HepG2 (cell line): ENCODE results near the gene MTRR. TPM values are rescaled to one million over a fixed set of nuclear protein-coding genes. Genes with fewer than 3 reads are reported as not detected.

Source experiments
- ATAC-seq: fragments of 200-7000 bp; cut with Tn5 transposase; 3 replicates; pipeline ENCODE4 v1.9.1; 2020; ENCODE audit warnings: mild to moderate bottlenecking, moderate library complexity
- BruUV-seq: library from RNA; stranded (reverse); fragments of 400-500 nt; replicated peaks from 2 replicates; lab custom pipeline; 2021; lab: Mats Ljungman, UMichigan
- CTCF ChIA-PET: fragments of 300-600 bp; formaldehyde crosslinking; extraction: SDS; loops from one replicate; lab custom pipeline; 2021; ENCODE audit warnings: low total read pairs, inconsistent platforms, low intra/inter-chr PET ratio; lab: Yijun Ruan, JAX
- POLR2A ChIA-PET: fragments of 350-600 bp; sonication (Branson Sonifier 250); formaldehyde crosslinking; loops from one replicate; lab custom pipeline; 2020; ENCODE audit warnings: antibody characterized with exemption, inconsistent platforms; lab: Yijun Ruan, JAX
- DNase-seq: peaks from one replicate; pipeline ENCODE4 v3.0.0-alpha.2; 2015; ENCODE audit warnings: low spot score
- FAIRE-seq: peaks from 3 replicates; lab custom pipeline; 2011; peaks lifted over from hg19 to GRCh38; lab: Jason Lieb, UNC
- H2AFZ ChIP-seq: one replicate; pipeline ENCODE4 v1.6.1; 2011; ENCODE audit warnings: low read length, inconsistent platforms
- H3K27ac ChIP-seq: fragments of 300-600 bp; 3 replicates; pipeline ENCODE4 v1.8.0; 2011; ENCODE audit warnings: mixed run types, mild to moderate bottlenecking, mixed read lengths, low read length, inconsistent platforms; ENCODE audit not compliant: insufficient read depth; ENCODE audit errors: extremely low read length
- H3K27me3 ChIP-seq, 2 experiments: fragments of 200-600 bp in 1 of 2; 2 replicates in 1 of 2; 3 replicates in 1 of 2; pipeline versions ENCODE4 v1.6.0 to v1.8.0; 2011; ENCODE audit warnings: low read length in 2 of 2, mild to moderate bottlenecking in 2 of 2, moderate library complexity in 2 of 2, inconsistent platforms in 1 of 2; ENCODE audit not compliant: insufficient read depth in 2 of 2, control insufficient read depth in 1 of 2
- H3K36me3 ChIP-seq, 2 experiments: fragments of 200-600 bp in 1 of 2; replicated peaks in 1 of 2; 2 replicates in 1 of 2; 3 replicates in 1 of 2; pipeline versions ENCODE4 v1.5.1 to v1.8.0; 2011; ENCODE audit warnings: low read length in 2 of 2, inconsistent platforms in 1 of 2; ENCODE audit not compliant: insufficient read depth in 2 of 2, control insufficient read depth in 1 of 2
- H3K4me1 ChIP-seq: 2 replicates; pipeline ENCODE4 v1.5.1; 2012; ENCODE audit warnings: low read length, inconsistent platforms; ENCODE audit not compliant: insufficient read depth
- H3K4me2 ChIP-seq: 2 replicates; pipeline ENCODE4 v1.6.0; 2011; ENCODE audit warnings: low read depth, low read length, inconsistent platforms
- H3K4me3 ChIP-seq, 3 experiments: fragments of 200-600 bp in 1 of 3; sonication (generic), shearing (Covaris generic) in 1 of 3; replicated peaks in 1 of 3; 2 replicates each; pipeline ENCODE4 v1.5.1; 2011 to 2016; ENCODE audit warnings: low read length in 3 of 3, inconsistent platforms in 2 of 3, low read depth in 2 of 3, mild to moderate bottlenecking in 2 of 3, control low read depth in 1 of 3, mixed read lengths in 1 of 3; ENCODE audit not compliant: insufficient read depth in 1 of 3
- H3K79me2 ChIP-seq: one replicate; pipeline ENCODE4 v1.6.1; 2011; ENCODE audit warnings: low read length, inconsistent platforms; ENCODE audit not compliant: insufficient read depth
- H3K9ac ChIP-seq: 2 replicates; pipeline ENCODE4 v1.6.0; 2011; ENCODE audit warnings: mild to moderate bottlenecking, low read depth, low read length, inconsistent platforms; ENCODE audit not compliant: insufficient read depth
- H3K9me3 ChIP-seq: 2 replicates; pipeline ENCODE4 v1.5.1; 2012; ENCODE audit warnings: mild to moderate bottlenecking, low read length
- H4K20me1 ChIP-seq: 2 replicates; pipeline ENCODE4 v1.6.0; 2011; ENCODE audit warnings: inconsistent platforms, mild to moderate bottlenecking, low read length, moderate library complexity; ENCODE audit not compliant: insufficient read depth
- AKAP8 ChIP-seq: sonication (generic); formaldehyde crosslinking; IDR thresholded peaks from 2 replicates; pipeline ENCODE4 v1.5.1; 2020; ENCODE audit warnings: mild to moderate bottlenecking, missing genetic modification reagents
- ATF1 ChIP-seq: IDR thresholded peaks from 2 replicates; pipeline ENCODE4 v1.6.1; 2016; ENCODE audit warnings: mild to moderate bottlenecking, control low read depth
- MAFF ChIP-seq: IDR thresholded peaks from 2 replicates; pipeline ENCODE4 v1.6.1; 2011; ENCODE audit warnings: low read depth, low read length, improper control_type of control experiment
- MAFK ChIP-seq, 2 experiments: IDR thresholded peaks in 1 of 2; conservative IDR thresholded peaks in 1 of 2; 2 replicates each; pipeline ENCODE4 v1.6.1; 2011; ENCODE audit warnings: improper control_type of control experiment in 2 of 2, low read length in 2 of 2
- RARA ChIP-seq: IDR thresholded peaks from 2 replicates; pipeline ENCODE4 v1.6.1; 2016; ENCODE audit warnings: missing genetic modification reagents, missing compliant biosample characterization
- ZNF558 ChIP-seq: sonication (generic); formaldehyde crosslinking; IDR thresholded peaks from 2 replicates; pipeline ENCODE4 v1.9.0; 2022; ENCODE audit warnings: mild to moderate bottlenecking, missing genetic modification reagents, borderline replicate concordance
- ZNF747 ChIP-seq: sonication (generic); formaldehyde crosslinking; IDR thresholded peaks from 2 replicates; pipeline ENCODE4 v1.8.1; 2023; ENCODE audit warnings: missing genetic modification reagents, mild to moderate bottlenecking, borderline replicate concordance
- WGBS: methylation state at CpG from one replicate; pipeline ENCODE4 v1.1.6; 2017; ENCODE audit warnings: low lambda C conversion rate; 5-methylcytosine and 5-hydroxymethylcytosine counted together
- in situ Hi-C: cut with HindIII; loops from 2 replicates; pipeline ENCODE4 v1.10.0; 2017; ENCODE audit warnings: low pct_unique_long_range_greater_than_20kb; ENCODE audit not compliant: extremely low pct_ligation_motif_present
- intact Hi-C: fragments of 100-400 bp; cut with micrococcal nuclease; formaldehyde crosslinking; loops from one replicate; pipeline ENCODE4 v1.10.0; 2022; ENCODE audit not compliant: unreplicated experiment
- polyA plus RNA-seq, 8 experiments: library from polyadenylated mRNA; depleted of rRNA in 3 of 8; stranded (reverse) in 7 of 8; unstranded in 1 of 8; fragments of >200 nt; fragmentation: Illumina TruSeq in 4 of 8; extraction: Trizol in 4 of 8; gene quantifications; 2 replicates each; pipeline versions ENCODE4 v1.2.1 to v1.2.3, GENCODE V29; 2011 to 2016; ENCODE audit warnings: low read depth in 4 of 8, missing spikeins in 1 of 8, mixed read lengths in 1 of 8; ENCODE audit not compliant: insufficient read depth in 1 of 8
- total RNA-seq, 5 experiments: library from RNA; depleted of rRNA; stranded (reverse); fragments of >200 nt; fragmentation: Illumina TruSeq; extraction: Trizol; gene quantifications; 2 replicates each; pipeline ENCODE4 v1.2.3, GENCODE V29; 2016; ENCODE audit warnings: low read depth in 1 of 5
- TF ChIP-seq, protein P1 (sequence below): sonication (generic); formaldehyde crosslinking; IDR thresholded peaks from 2 replicates; pipeline ENCODE4 v1.5.0; 2020; ENCODE audit warnings: missing genetic modification reagents

The MTRR gene
- total and polyA plus RNA-seq, 2 of the 13 experiments (the other 11 are each of a cell fraction or from before 2014, with no cell fraction given): 39.2 to 59.2 TPM

DNA sequence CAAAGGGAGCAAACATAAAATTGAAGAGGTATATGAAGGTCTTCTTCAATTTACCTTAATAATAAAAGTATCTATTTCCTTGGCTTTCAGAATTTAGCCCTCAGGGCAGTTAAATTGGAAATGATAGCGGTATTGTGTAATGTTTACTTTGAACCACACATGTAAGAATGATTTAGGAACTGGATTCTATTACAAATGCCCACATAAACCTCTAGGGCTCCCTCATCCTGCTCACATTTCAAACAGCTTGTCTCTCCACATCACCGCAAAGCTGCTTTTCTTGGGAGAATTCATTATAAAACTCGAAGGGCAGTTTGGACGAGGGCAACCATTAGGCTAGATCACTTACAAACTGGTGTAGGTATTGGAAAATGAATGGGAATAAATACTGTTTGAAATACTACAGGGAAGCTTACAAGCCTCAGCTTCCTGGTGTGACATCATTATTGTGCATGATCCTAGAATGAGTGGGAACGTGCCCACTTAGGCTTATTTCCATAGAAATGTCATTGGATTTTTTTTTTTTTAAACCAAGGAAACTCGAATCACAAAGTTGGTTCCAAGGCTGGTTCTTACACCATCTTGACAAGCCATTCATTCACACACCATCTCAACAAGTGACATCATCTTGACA lies 47.3 kb downstream of the MTRR start:
- no peaks in the 10 kb centered on the region for H3K27me3 ChIP-seq
- no peak overlapping the region for H3K4me2 ChIP-seq
- H3K4me3 ChIP-seq: no peak overlapping the region
- ChIA-PET POLR2A (no interaction called here), CTCF (no interaction called here)
- no peak for ATAC-seq
- peaks cover 9% of the 10 kb centered on the region; the same call in 1 of the 2 replicates for H3K9me3 ChIP-seq
- H3K79me2 ChIP-seq: no peaks in the 10 kb centered on the region
- in situ Hi-C loops (no loop called here), intact Hi-C loops (no loop called here)
- BruUV-seq: no TSS peak
- no peak overlapping the region for H3K27ac ChIP-seq
- DNase-seq: no peak
- no peak for FAIRE-seq
- H3K36me3 ChIP-seq: no peaks in the 10 kb centered on the region
- 21% methylated on average over 6 of the region's 6 CpGs for WGBS
- no peak overlapping the region for H3K9ac ChIP-seq
- H2AFZ ChIP-seq: no peak overlapping the region
- H3K4me1 ChIP-seq: no peaks in the 10 kb centered on the region
- TF ChIP-seq ATF1 (CRISPR knock-in tag) (no peak), ZNF747 (no peak), RARA (CRISPR knock-in tag) (no peak), ZNF558 (CRISPR knock-in tag) (no peak)
- no peaks in the 10 kb centered on the region for H4K20me1 ChIP-seq

DNA sequence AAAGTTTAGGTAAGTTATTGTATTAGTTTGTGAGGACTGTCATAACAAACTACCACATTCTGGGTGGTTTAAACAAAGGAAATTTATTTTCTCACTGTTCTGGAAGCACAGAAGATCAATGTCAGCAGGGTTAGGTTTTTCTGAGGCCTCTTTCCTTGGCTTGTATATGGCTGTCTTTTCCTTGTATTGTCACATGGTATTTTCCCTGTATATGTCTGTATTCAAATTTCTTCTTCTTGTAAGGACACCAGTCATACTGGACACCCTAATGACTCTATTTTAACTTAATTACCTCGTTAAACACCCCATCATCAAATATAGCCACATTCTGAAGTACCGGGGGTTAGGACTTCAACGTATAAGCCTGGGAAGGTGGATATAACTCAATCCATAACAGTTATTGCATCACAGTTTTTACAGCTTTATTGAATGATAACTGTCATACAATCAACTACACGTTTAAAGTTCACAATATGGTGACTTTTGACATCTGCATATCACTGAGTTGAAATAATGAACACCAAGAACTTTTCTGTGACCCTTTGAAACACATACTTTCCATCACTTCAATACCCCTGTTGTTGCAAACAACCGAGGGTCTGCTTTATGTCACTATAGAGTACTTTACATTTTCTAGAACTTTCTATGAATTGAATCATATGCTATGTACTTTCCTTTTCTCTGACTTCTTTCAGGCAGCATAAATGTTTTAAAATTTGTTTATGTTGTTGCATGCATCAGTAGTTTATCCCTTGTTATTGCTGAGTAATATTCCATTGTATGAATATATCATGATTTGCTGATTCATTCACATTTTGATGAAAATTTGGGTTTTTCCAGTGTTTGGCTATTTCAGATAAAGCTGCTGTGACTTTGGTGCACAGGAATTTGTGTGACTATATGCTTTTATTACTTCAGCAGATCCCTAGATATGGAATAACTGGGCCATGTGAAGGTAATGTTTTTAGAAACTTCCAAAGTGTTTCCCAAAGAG lies 48.5 kb downstream of the MTRR start:
- no peak overlapping the region for H3K4me3 ChIP-seq
- H3K9ac ChIP-seq: no peak overlapping the region
- H4K20me1 ChIP-seq: no peaks in the 10 kb centered on the region
- no peaks in the 10 kb centered on the region for H3K36me3 ChIP-seq
- no peak overlapping the region for H3K27ac ChIP-seq
- peaks cover 9% of the 10 kb centered on the region; the same call in 1 of the 2 replicates for H3K9me3 ChIP-seq
- in situ Hi-C loops: no loop called here
- no peak overlapping the region for H2AFZ ChIP-seq
- H3K79me2 ChIP-seq: no peaks in the 10 kb centered on the region
- no TSS peak for BruUV-seq
- 4% methylated on average over 5 of the region's 5 CpGs for WGBS
- intact Hi-C loops: no loop called here
- no peaks in the 10 kb centered on the region for H3K4me1 ChIP-seq
- H3K4me2 ChIP-seq: no peak overlapping the region
- DNase-seq (no peak), ATAC-seq (no peak), FAIRE-seq (no peak)
- ChIA-PET CTCF (no interaction called here), POLR2A (no interaction called here)
- no peaks in the 10 kb centered on the region for H3K27me3 ChIP-seq
- TF ChIP-seq MAFF (peak; percentile 36; the same call in 1 of the 2 replicates), AKAP8 (CRISPR knock-in tag) (no peak), MAFK (conservative IDR thresholded peaks at IDR 0.05 in 1 of 2, IDR thresholded peaks at IDR 0.05 in 1 of 2; ENCODE audit: low read length in 2 of 2) (peak in 1 of 2 experiments; percentile 26; a peak in 1 of 4 replicates)
- TF ChIP-seq, protein P1, sequence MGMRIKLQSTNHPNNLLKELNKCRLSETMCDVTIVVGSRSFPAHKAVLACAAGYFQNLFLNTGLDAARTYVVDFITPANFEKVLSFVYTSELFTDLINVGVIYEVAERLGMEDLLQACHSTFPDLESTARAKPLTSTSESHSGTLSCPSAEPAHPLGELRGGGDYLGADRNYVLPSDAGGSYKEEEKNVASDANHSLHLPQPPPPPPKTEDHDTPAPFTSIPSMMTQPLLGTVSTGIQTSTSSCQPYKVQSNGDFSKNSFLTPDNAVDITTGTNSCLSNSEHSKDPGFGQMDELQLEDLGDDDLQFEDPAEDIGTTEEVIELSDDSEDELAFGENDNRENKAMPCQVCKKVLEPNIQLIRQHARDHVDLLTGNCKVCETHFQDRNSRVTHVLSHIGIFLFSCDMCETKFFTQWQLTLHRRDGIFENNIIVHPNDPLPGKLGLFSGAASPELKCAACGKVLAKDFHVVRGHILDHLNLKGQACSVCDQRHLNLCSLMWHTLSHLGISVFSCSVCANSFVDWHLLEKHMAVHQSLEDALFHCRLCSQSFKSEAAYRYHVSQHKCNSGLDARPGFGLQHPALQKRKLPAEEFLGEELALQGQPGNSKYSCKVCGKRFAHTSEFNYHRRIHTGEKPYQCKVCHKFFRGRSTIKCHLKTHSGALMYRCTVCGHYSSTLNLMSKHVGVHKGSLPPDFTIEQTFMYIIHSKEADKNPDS (CRISPR knock-in tag): no peak
